ENCODE results near the gene DBI.
A peak's percentile ranks its signal among the peaks of the same experiment; 100 is the strongest.

Gene DBI

GRCh38 chr2:119366649-119367471, at the start of gene DBI, which contains the start of gene C2orf76:
Gene DBI, plus strand, starts transcription at chr2:119366977. Its CDS starts 75 bp downstream, at chr2:119367052.
Gene C2orf76, minus strand, starts transcription at chr2:119366834. Its CDS starts 26,875 bp downstream, at chr2:119339959.
- peak; percentile 96 for DNase-seq (ENCODE audit: low spot score)

GRCh38 chr2:119317554-119317953, 49.2 kb upstream of the DBI start:
- DNase-seq (ENCODE audit: low spot score), result no peak

- DNase-seq (ENCODE audit: low spot score), result no peak
These were observed 47.2 kb upstream of the DBI start for GRCh38 chr2:119319593-119319992.

- no peak for DNase-seq (ENCODE audit: low spot score)
These were observed 43.3 kb upstream of the DBI start for GRCh38 chr2:119323459-119323858.

- no peak for DNase-seq (ENCODE audit: low spot score)
These were observed 42.0 kb upstream of the DBI start for GRCh38 chr2:119324685-119325270.

- DNase-seq (ENCODE audit: low spot score), result no peak
These were observed 39.8 kb upstream of the DBI start for GRCh38 chr2:119326938-119327337.

- no peak for DNase-seq (ENCODE audit: low spot score)
These were observed 39.3 kb upstream of the DBI start for GRCh38 chr2:119327431-119327830.

- no peak for DNase-seq (ENCODE audit: low spot score)
These were observed 33.8 kb upstream of the DBI start for GRCh38 chr2:119332953-119333352.

GRCh38 chr2:119333360-119333759, 33.4 kb upstream of the DBI start:
- DNase-seq (ENCODE audit: low spot score), result no peak

GRCh38 chr2:119333833-119334232, 32.9 kb upstream of the DBI start:
- DNase-seq (ENCODE audit: low spot score), result no peak

GRCh38 chr2:119337749-119338148, 29.0 kb upstream of the DBI start:
- DNase-seq (ENCODE audit: low spot score), result no peak

- DNase-seq (ENCODE audit: low spot score), result no peak
These were observed 28.5 kb upstream of the DBI start for GRCh38 chr2:119338272-119338671.

- DNase-seq (ENCODE audit: low spot score), result no peak
These were observed 27.8 kb upstream of the DBI start for GRCh38 chr2:119338826-119339561.

GRCh38 chr2:119339562-119339923, 27.2 kb upstream of the DBI start:
- no peak for DNase-seq (ENCODE audit: low spot score)

GRCh38 chr2:119341684-119342083, 25.1 kb upstream of the DBI start:
- no peak for DNase-seq (ENCODE audit: low spot score)

GRCh38 chr2:119349289-119349688, 17.5 kb upstream of the DBI start:
- DNase-seq (ENCODE audit: low spot score), result no peak

GRCh38 chr2:119350311-119350998, 16.3 kb upstream of the DBI start:
- DNase-seq (ENCODE audit: low spot score), result no peak

- no peak for DNase-seq (ENCODE audit: low spot score)
These were observed 14.4 kb upstream of the DBI start for GRCh38 chr2:119352357-119352756.

GRCh38 chr2:119354860-119355259, 11.9 kb upstream of the DBI start:
- DNase-seq (ENCODE audit: low spot score), result no peak

- DNase-seq (ENCODE audit: low spot score), result no peak
These were observed 7.0 kb upstream of the DBI start for GRCh38 chr2:119359774-119360173.

GRCh38 chr2:119360423-119360966, 6.3 kb upstream of the DBI start:
- no peak for DNase-seq (ENCODE audit: low spot score)

- no peak for DNase-seq (ENCODE audit: low spot score)
These were observed 2.0 kb upstream of the DBI start for GRCh38 chr2:119364798-119365197.

Data from putamen (tissue), 1 donor.